GM13977 (cell line): Measurements from ENCODE around the gene GGTA1.

Source experiments
- DNase-seq: peaks from one replicate; pipeline ENCODE4 v3.0.0; 2012; ENCODE audit warnings: low spot score
- CTCF ChIP-seq: IDR thresholded peaks from 2 replicates; pipeline ENCODE4 v1.5.1; 2012; ENCODE audit warnings: mild to moderate bottlenecking, control low read depth; ENCODE audit not compliant: insufficient read depth; ENCODE audit errors: extremely low read depth, missing control alignments
- in situ Hi-C: fragments of 300-500 bp; cut with MboI; formaldehyde crosslinking; loops from one replicate; pipeline ENCODE4 v1.12.0; 2022; ENCODE audit warnings: low sequenced_read_pairs, low pct_unique_long_range_greater_than_20kb, mixed read lengths, inconsistent platforms; ENCODE audit not compliant: unreplicated experiment

GGTA1 gene

GRCh38 chr9:121483049-121483448, 16.6 kb downstream of the GGTA1 start:
- DNase-seq: no peak
- no peak for TF ChIP-seq CTCF

GRCh38 chr9:121478816-121479676, 20.6 kb downstream of the GGTA1 start:
- no peak for TF ChIP-seq CTCF
- in situ Hi-C loops: no loop called here
- DNase-seq: no peak

More at GRCh38 chr9:121483049-121483448, 16.6 kb downstream of the GGTA1 start:
- in situ Hi-C loops: no loop called here

GRCh38 chr9:121476156-121476555, 23.5 kb downstream of the GGTA1 start:
- no peak for TF ChIP-seq CTCF
- DNase-seq: no peak
- in situ Hi-C loops: no loop called here

- TF ChIP-seq CTCF: no peak
- no peak for DNase-seq
Observed at GRCh38 chr9:121474231-121474947, 25.3 kb downstream of the GGTA1 start.

GRCh38 chr9:121473229-121473628, 26.4 kb downstream of the GGTA1 start:
- TF ChIP-seq CTCF: no peak
- in situ Hi-C loops: no loop called here
- DNase-seq: no peak

More at GRCh38 chr9:121474231-121474947, 25.3 kb downstream of the GGTA1 start:
- in situ Hi-C loops: no loop called here

GRCh38 chr9:121472446-121472845, 27.2 kb downstream of the GGTA1 start:
- in situ Hi-C loops: no loop called here
- DNase-seq: no peak
- no peak for TF ChIP-seq CTCF
